Stimulated activated CD8-positive, alpha-beta memory T cell treated with anti-CD3 and anti-CD28 coated beads, Interleukin-12 subunit alpha, Interleukin-12 subunit beta, amount 100 ng/mL, for 24 hours (primary cell): Measurements from ENCODE around the gene OR5J2.
"Not testable (repeated sequence)": the region's sequence is repeated elsewhere in the genome, so short reads cannot be mapped to it uniquely, and the experiment has no call there.

Experiments used
- DNase-seq: peaks from one replicate; pipeline ENCODE4 v3.0.0-alpha.2; 2020; ENCODE audit errors: extremely low read depth

OR5J2 gene

GRCh38 chr11:56176318-56176717, at the start of gene OR5J2:
Gene OR5J2, plus strand, starts transcription at chr11:56176618. Its CDS starts 0 bp downstream, at chr11:56176618.
- no peak for DNase-seq

- DNase-seq: no peak
These were observed 36.2 kb upstream of the OR5J2 start, which contains the start of gene OR8J3 for GRCh38 chr11:56140151-56140661. Gene OR8J3, minus strand, starts transcription at chr11:56140201. Its CDS starts 2,483 bp downstream, at chr11:56137718.

- not testable (repeated sequence) for DNase-seq
These were observed 32.7 kb upstream of the OR5J2 start for GRCh38 chr11:56143681-56144080.

- DNase-seq: no peak
These were observed 25.0 kb upstream of the OR5J2 start for GRCh38 chr11:56151376-56151775.

GRCh38 chr11:56152333-56152732, 24.1 kb upstream of the OR5J2 start:
- no peak for DNase-seq

GRCh38 chr11:56160217-56160616, 16.2 kb upstream of the OR5J2 start, which contains the start of gene OR8K5:
Gene OR8K5, minus strand, starts transcription at chr11:56160317. Its CDS starts 0 bp downstream, at chr11:56160317.
- no peak for DNase-seq

- no peak for DNase-seq
These were observed 12.6 kb upstream of the OR5J2 start for GRCh38 chr11:56163804-56164203.

- no peak for DNase-seq
These were observed 4.1 kb upstream of the OR5J2 start for GRCh38 chr11:56172256-56172830.

GRCh38 chr11:56183459-56183858, 7.0 kb downstream of the OR5J2 start:
- no peak for DNase-seq

- no peak for DNase-seq
These were observed 12.2 kb downstream of the OR5J2 start for GRCh38 chr11:56188602-56189001.

GRCh38 chr11:56196705-56197104, 20.3 kb downstream of the OR5J2 start:
- DNase-seq: no peak

- no peak for DNase-seq
These were observed 20.9 kb downstream of the OR5J2 start for GRCh38 chr11:56197367-56197766.

- no peak for DNase-seq
These were observed 31.4 kb downstream of the OR5J2 start for GRCh38 chr11:56207790-56208189.

GRCh38 chr11:56214537-56214936, 38.1 kb downstream of the OR5J2 start:
- no peak for DNase-seq

- not testable (repeated sequence) for DNase-seq
These were observed 43.3 kb downstream of the OR5J2 start for GRCh38 chr11:56219735-56220134.
